ENCODE results near the gene SMTN. TPM values are rescaled to one million over a fixed set of nuclear protein-coding genes. Genes with fewer than 3 reads are reported as not detected.

SMTN gene
- total RNA-seq, 2 experiments from 2014 or later, result 2.9 TPM

- DNase-seq (no peak), ATAC-seq (ENCODE audit: poor library complexity) (no peak)
- intact Hi-C loops (cut with DNase I, micrococcal nuclease), result no loop called here
- Histone ChIP-seq H3K9me3 (ENCODE audit: control insufficient read depth in 1 of 2, insufficient read depth in 1 of 2, low read length in 2 of 2) (peaks cover 0 to 2% of the 10 kb centered on the region in 2 experiments), H3K36me3 (ENCODE audit: insufficient read depth, low read length) (no peaks in the 10 kb centered on the region), H3K27ac (ENCODE audit: low read depth in 1 of 2, low read length in 2 of 2) (no peak within 1 kb of the TSS), H3K4me1 (ENCODE audit: insufficient read depth, low read length) (no peaks in the 10 kb centered on the region), H3K4me3 (ENCODE audit: low read length) (no peak within 1 kb of the TSS), H3K27me3 (ENCODE audit: control insufficient read depth in 1 of 2, insufficient read depth in 2 of 2, low read length in 2 of 2) (no peaks in the 10 kb centered on the region)
- no peak for TF ChIP-seq CTCF (IDR thresholded peaks at IDR 0.05)
- Mint-ChIP-seq H3K4me3 (no peak within 1 kb of the TSS), H3K27ac (no peak within 1 kb of the TSS), H3K36me3 (ENCODE audit: low read depth) (no peaks in the 10 kb centered on the region), H3K9me3 (no peaks in the 10 kb centered on the region), H3K27me3 (no peaks in the 10 kb centered on the region), H3K4me1 (ENCODE audit: low read depth) (no peaks in the 10 kb centered on the region)
- CTCF ChIA-PET, result no interaction called here
- POLR2A ChIA-PET, result no interaction called here
Measured at GRCh38 chr22:31139866-31140716, 59.0 kb downstream of the SMTN start, which contains the start of gene PLA2G3. Gene PLA2G3 (minus strand): TSS chr22:31140508. CDS start chr22:31140354, 154 bp downstream.

- Histone ChIP-seq H3K4me3 (ENCODE audit: low read length) (no peak overlapping the region), H3K4me1 (ENCODE audit: insufficient read depth, low read length) (no peaks in the 10 kb centered on the region), H3K9me3 (ENCODE audit: control insufficient read depth in 1 of 2, insufficient read depth in 1 of 2, low read length in 2 of 2) (peaks cover 0 to 3% of the 10 kb centered on the region in 2 experiments), H3K27ac (ENCODE audit: low read depth in 1 of 2, low read length in 2 of 2) (no peak overlapping the region), H3K27me3 (ENCODE audit: control insufficient read depth in 1 of 2, insufficient read depth in 2 of 2, low read length in 2 of 2) (no peaks in the 10 kb centered on the region), H3K36me3 (ENCODE audit: insufficient read depth, low read length) (no peaks in the 10 kb centered on the region)
- intact Hi-C loops (cut with DNase I, micrococcal nuclease), result no loop called here
- no peak for TF ChIP-seq CTCF (IDR thresholded peaks at IDR 0.05)
- Mint-ChIP-seq H3K36me3 (ENCODE audit: low read depth) (no peaks in the 10 kb centered on the region), H3K9me3 (no peaks in the 10 kb centered on the region), H3K4me1 (ENCODE audit: low read depth) (no peaks in the 10 kb centered on the region), H3K27ac (no peak overlapping the region), H3K27me3 (no peaks in the 10 kb centered on the region), H3K4me3 (no peak overlapping the region)
- ChIA-PET POLR2A (no interaction called here), CTCF (no interaction called here)
- DNase-seq (no peak), ATAC-seq (ENCODE audit: poor library complexity) (no peak)
Measured at GRCh38 chr22:31140746-31141145, 59.6 kb downstream of the SMTN start.

- H3K9me3 ChIP-seq (ENCODE audit: control insufficient read depth in 1 of 2, insufficient read depth in 1 of 2, low read length in 2 of 2), result peaks cover 0 to 3% of the 10 kb centered on the region in 2 experiments
- ATAC-seq (ENCODE audit: poor library complexity) (no peak), DNase-seq (no peak)
- no peaks in the 10 kb centered on the region for H3K27me3 ChIP-seq (ENCODE audit: control insufficient read depth in 1 of 2, insufficient read depth in 2 of 2, low read length in 2 of 2)
- Mint-ChIP-seq H3K27ac (no peak overlapping the region), H3K27me3 (no peaks in the 10 kb centered on the region), H3K4me3 (no peak overlapping the region), H3K36me3 (ENCODE audit: low read depth) (no peaks in the 10 kb centered on the region), H3K4me1 (ENCODE audit: low read depth) (no peaks in the 10 kb centered on the region), H3K9me3 (no peaks in the 10 kb centered on the region)
- CTCF ChIA-PET, result no interaction called here
- H3K27ac ChIP-seq (ENCODE audit: low read depth in 1 of 2, low read length in 2 of 2), result no peak overlapping the region
- POLR2A ChIA-PET, result interaction anchor here (0.6 kb wide), 1 partner anchor 18 kb away, joined by 3 read pairs; the partner anchor contains the start of gene RNF185
- TF ChIP-seq CTCF (IDR thresholded peaks at IDR 0.05), result no peak
- H3K4me3 ChIP-seq (ENCODE audit: low read length), result no peak overlapping the region
- no peaks in the 10 kb centered on the region for H3K36me3 ChIP-seq (ENCODE audit: insufficient read depth, low read length)
- H3K4me1 ChIP-seq (ENCODE audit: insufficient read depth, low read length), result no peaks in the 10 kb centered on the region
- intact Hi-C loops (cut with DNase I, micrococcal nuclease), result no loop called here
Measured at GRCh38 chr22:31141551-31141950, 60.4 kb downstream of the SMTN start.
